ENCODE results near the gene FAM83G.

DNA sequence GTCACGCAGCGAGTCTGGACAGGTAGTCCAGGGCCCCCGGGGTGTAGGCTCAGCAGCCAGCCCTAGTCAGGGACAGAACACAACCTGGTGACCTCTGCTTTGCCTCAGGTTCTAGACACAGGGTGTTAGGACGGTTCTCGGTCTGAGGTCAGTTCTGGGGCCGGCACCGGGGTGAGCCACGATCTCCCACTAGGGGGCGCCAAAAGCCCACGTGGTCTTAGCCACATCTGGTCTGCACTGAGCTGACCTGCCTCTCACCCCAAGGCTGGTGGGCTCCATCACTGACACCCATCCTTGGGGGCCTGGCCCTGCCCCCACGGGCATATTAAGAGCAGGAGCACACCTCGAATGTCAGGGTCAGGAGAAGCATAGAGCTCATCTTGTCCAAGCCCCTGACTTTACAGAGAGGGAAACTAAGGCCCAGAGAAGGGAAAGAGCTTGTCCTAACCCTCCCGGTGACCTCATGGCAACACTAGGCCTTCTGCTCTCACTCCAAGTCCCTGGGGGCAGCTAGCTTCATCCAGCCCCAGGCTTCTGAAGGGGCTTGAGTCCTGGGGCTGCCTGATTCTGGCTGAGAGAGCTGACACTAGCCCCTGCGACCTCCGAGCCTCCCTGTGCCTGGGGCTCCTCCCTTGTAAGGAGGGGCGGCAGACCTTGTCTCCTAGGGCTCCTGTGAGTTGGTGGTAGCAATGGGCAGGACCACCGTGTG, 43.6 kb downstream of the FAM83G start:
- TF ChIP-seq, protein P1, sequence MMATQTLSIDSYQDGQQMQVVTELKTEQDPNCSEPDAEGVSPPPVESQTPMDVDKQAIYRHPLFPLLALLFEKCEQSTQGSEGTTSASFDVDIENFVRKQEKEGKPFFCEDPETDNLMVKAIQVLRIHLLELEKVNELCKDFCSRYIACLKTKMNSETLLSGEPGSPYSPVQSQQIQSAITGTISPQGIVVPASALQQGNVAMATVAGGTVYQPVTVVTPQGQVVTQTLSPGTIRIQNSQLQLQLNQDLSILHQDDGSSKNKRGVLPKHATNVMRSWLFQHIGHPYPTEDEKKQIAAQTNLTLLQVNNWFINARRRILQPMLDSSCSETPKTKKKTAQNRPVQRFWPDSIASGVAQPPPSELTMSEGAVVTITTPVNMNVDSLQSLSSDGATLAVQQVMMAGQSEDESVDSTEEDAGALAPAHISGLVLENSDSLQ (IDR thresholded peaks at IDR 0.05) = no peak
- TF ChIP-seq ARNT (IDR thresholded peaks at IDR 0.05) (no peak), NFRKB (IDR thresholded peaks at IDR 0.05) (no peak)

Data from HEK293T (cell line).